HEK293T (cell line): ENCODE results near the gene IPMK.
"Not testable (repeated sequence)": the region's sequence is repeated elsewhere in the genome, so short reads cannot be mapped to it uniquely, and the experiment has no call there.

Source experiments
- CTCF ChIA-PET: fragments of 350-600 bp; formaldehyde crosslinking; extraction: SDS; loops from one replicate; lab custom pipeline; 2021; ENCODE audit warnings: antibody characterized with exemption, inconsistent platforms; lab: Yijun Ruan, JAX
- POLR2A ChIA-PET: fragments of 350-600 bp; formaldehyde crosslinking; extraction: SDS; loops from one replicate; lab custom pipeline; 2020; ENCODE audit warnings: antibody characterized with exemption, inconsistent platforms; lab: Yijun Ruan, JAX
- DNase-seq: peaks from one replicate; pipeline ENCODE4 v3.0.0; 2012; ENCODE audit warnings: mixed read lengths; ENCODE audit errors: extremely low spot score
- ARNT ChIP-seq: fragments of 450-650 bp; IDR thresholded peaks from 2 replicates; pipeline ENCODE4 v1.6.1; 2017; ENCODE audit warnings: mild to moderate bottlenecking
- BHLHE40 ChIP-seq: fragments of 450-650 bp; IDR thresholded peaks from 2 replicates; pipeline ENCODE4 v1.6.1; 2016; ENCODE audit warnings: mild to moderate bottlenecking, moderate library complexity, borderline replicate concordance
- CTBP1 ChIP-seq: fragments of 450-650 bp; IDR thresholded peaks from 2 replicates; pipeline ENCODE4 v1.6.1; 2016; ENCODE audit warnings: borderline replicate concordance
- ELF4 ChIP-seq: fragments of 450-650 bp; IDR thresholded peaks from 2 replicates; pipeline ENCODE4 v1.6.1; 2017; ENCODE audit warnings: antibody characterized with exemption
- FOXA1 ChIP-seq: fragments of 450-650 bp; IDR thresholded peaks from 2 replicates; pipeline ENCODE4 v1.6.1; 2016; ENCODE audit warnings: mild to moderate bottlenecking
- FOXK2 ChIP-seq: fragments of 450-650 bp; IDR thresholded peaks from 2 replicates; pipeline ENCODE4 v1.6.1; 2016; ENCODE audit warnings: mild to moderate bottlenecking
- FOXM1 ChIP-seq: fragments of 450-650 bp; IDR thresholded peaks from 2 replicates; pipeline ENCODE4 v1.6.1; 2017; ENCODE audit warnings: mild to moderate bottlenecking, borderline replicate concordance
- HDGF ChIP-seq: fragments of 450-650 bp; IDR thresholded peaks from 2 replicates; pipeline ENCODE4 v1.6.1; 2017; ENCODE audit warnings: antibody characterized with exemption, borderline replicate concordance
- L3MBTL2 ChIP-seq: fragments of 450-650 bp; conservative IDR thresholded peaks from 2 replicates; pipeline ENCODE4 v1.6.1; 2016; ENCODE audit warnings: mild to moderate bottlenecking
- LEF1 ChIP-seq: fragments of 450-650 bp; IDR thresholded peaks from 2 replicates; pipeline ENCODE4 v1.6.1; 2017; ENCODE audit warnings: mild to moderate bottlenecking, borderline replicate concordance
- NFRKB ChIP-seq: fragments of 450-650 bp; IDR thresholded peaks from 2 replicates; pipeline ENCODE4 v1.6.1; 2016; ENCODE audit warnings: mild to moderate bottlenecking, moderate library complexity
- PKNOX1 ChIP-seq: fragments of 450-650 bp; IDR thresholded peaks from 2 replicates; pipeline ENCODE4 v1.6.1; 2016
- SP1 ChIP-seq: fragments of 450-650 bp; IDR thresholded peaks from 2 replicates; pipeline ENCODE4 v1.6.1; 2017
- SUZ12 ChIP-seq: fragments of 450-650 bp; IDR thresholded peaks from 2 replicates; pipeline ENCODE4 v1.6.1; 2016; ENCODE audit warnings: mild to moderate bottlenecking
- TARDBP ChIP-seq: fragments of 450-650 bp; IDR thresholded peaks from 2 replicates; pipeline ENCODE4 v1.6.1; 2016
- ZNF384 ChIP-seq: fragments of 450-650 bp; IDR thresholded peaks from 2 replicates; pipeline ENCODE4 v1.6.1; 2016

IPMK gene

DNA sequence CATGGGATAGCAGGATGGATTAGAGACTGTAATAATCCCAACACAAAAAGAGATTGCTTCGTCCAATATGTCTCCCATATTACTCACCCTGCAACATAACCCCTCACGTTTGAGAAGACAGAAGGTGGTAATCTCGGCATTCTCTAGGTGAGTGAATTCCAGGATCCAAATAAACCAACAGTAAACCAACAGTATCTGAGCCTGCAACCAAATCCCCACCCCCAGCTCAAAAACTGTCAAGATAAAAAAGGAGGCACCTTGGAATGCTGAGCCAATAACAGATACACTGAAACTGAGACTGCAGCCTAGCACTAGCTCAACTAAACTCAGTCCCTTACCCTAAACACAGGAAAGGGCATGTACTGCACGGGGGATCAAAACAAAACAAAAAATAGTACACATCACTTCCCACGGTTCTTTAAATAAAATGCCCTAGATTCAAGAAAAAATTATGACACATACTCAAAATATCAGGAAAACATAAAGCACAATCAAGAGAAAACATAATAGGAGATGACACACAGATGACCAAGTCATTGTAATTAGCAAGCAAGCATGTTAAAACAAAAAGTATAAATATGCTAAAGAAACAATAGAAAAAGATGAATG lies 28.0 kb downstream of the IPMK start:
- DNase-seq: no peak
- ChIA-PET CTCF (no interaction called here), POLR2A (no interaction called here)
- TF ChIP-seq FOXM1: no peak
- TF ChIP-seq SUZ12: no peak
- no peak for TF ChIP-seq TARDBP
- TF ChIP-seq FOXK2: no peak
- TF ChIP-seq ZNF384: no peak
- TF ChIP-seq BHLHE40: no peak
- TF ChIP-seq FOXA1: no peak
- no peak for TF ChIP-seq PKNOX1
- no peak for TF ChIP-seq L3MBTL2

- no peak for DNase-seq
- POLR2A ChIA-PET: no interaction called here
- CTCF ChIA-PET: no interaction called here
- TF ChIP-seq FOXA1: no peak
- no peak for TF ChIP-seq CTBP1
- TF ChIP-seq SUZ12: no peak
Observed at GRCh38 chr10:58237014-58237834, 30.5 kb downstream of the IPMK start.

- CTCF ChIA-PET, POLR2A ChIA-PET: not testable (repeated sequence)
Observed at GRCh38 chr10:58229856-58230255, 37.8 kb downstream of the IPMK start.

GRCh38 chr10:58225654-58226053 lies 42.0 kb downstream of the IPMK start:
- ChIA-PET POLR2A (no interaction called here), CTCF (no interaction called here)
- TF ChIP-seq NFRKB (no peak), BHLHE40 (no peak), FOXM1 (no peak), PKNOX1 (no peak), TARDBP (no peak), LEF1 (no peak)
- no peak for DNase-seq

More at GRCh38 chr10:58229856-58230255, 37.8 kb downstream of the IPMK start:
- not testable (repeated sequence) for DNase-seq

- ChIA-PET POLR2A (no interaction called here), CTCF (no interaction called here)
- no peak for DNase-seq
- TF ChIP-seq NFRKB (no peak), SUZ12 (no peak), FOXK2 (no peak), ELF4 (no peak), FOXM1 (no peak), FOXA1 (no peak), L3MBTL2 (no peak), ARNT (no peak), PKNOX1 (no peak)
Observed at GRCh38 chr10:58220769-58221451, 46.8 kb downstream of the IPMK start.

DNA sequence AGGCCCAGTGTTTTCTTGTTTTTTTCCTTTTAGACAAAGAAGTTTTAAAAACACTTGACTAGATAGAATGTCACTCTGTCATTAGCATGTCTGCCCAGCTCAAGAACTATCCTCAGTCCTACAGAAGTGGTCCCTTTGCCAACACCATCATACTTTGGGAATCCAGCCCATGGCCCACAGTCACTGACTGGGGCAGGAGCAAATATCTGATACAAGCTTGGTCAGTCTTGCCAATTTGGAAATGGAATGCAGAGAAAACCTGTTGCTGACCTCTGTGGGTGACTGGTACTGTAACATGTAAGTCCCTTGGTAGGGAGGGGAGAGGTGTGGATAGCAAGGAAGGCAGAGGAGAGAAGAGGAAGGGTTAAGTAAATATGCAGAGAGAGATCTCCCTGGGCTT lies 47.8 kb downstream of the IPMK start:
- DNase-seq: no peak
- ChIA-PET POLR2A (no interaction called here), CTCF (no interaction called here)

More for the DNA sequence above, 47.8 kb downstream of the IPMK start:
- no peak for TF ChIP-seq FOXM1
- no peak for TF ChIP-seq FOXK2
- TF ChIP-seq SUZ12: no peak
- TF ChIP-seq LEF1: no peak
- TF ChIP-seq ZNF384: no peak
- TF ChIP-seq HDGF: no peak
- no peak for TF ChIP-seq ELF4
- TF ChIP-seq ARNT: no peak
- TF ChIP-seq PKNOX1: no peak
- no peak for TF ChIP-seq NFRKB
- TF ChIP-seq TARDBP: no peak
- no peak for TF ChIP-seq CTBP1
- no peak for TF ChIP-seq SP1
- TF ChIP-seq FOXA1: no peak
- TF ChIP-seq L3MBTL2: no peak
- no peak for TF ChIP-seq BHLHE40
